Measurements from ENCODE around the gene GKN2. TPM values are rescaled to one million over a fixed set of nuclear protein-coding genes. Genes with fewer than 3 reads are reported as not detected.

Gene GKN2
- total and polyA plus RNA-seq, 2 donors (not counting 1 experiment from before 2014, with no cell fraction given): not detected

- Histone ChIP-seq H3K27me3 (ENCODE audit: control insufficient read depth, insufficient read depth, low read length) (no peaks in the 10 kb centered on the region), H3K4me3 (replicated peaks in 1 of 4; ENCODE audit: control extremely low read depth in 1 of 4, insufficient read depth in 1 of 4, low read depth in 3 of 4, low read length in 4 of 4) (no peak overlapping the region), H3K36me3 (ENCODE audit: control insufficient read depth, insufficient read depth, low read length) (no peaks in the 10 kb centered on the region), H3K9me3 (ENCODE audit: control insufficient read depth, insufficient read depth, low read depth, low read length) (no peaks in the 10 kb centered on the region), H3K27ac (ENCODE audit: insufficient read depth, low read length) (no peak overlapping the region), H3K4me2 (ENCODE audit: extremely low read depth, insufficient read depth, low read length) (no peak overlapping the region), H3K9ac (ENCODE audit: insufficient read depth, low read length) (no peak overlapping the region), H4K20me1 (ENCODE audit: control insufficient read depth, extremely low read depth, insufficient read depth, low read length) (no peaks in the 10 kb centered on the region), H3K4me1 (ENCODE audit: control insufficient read depth, extremely low read depth, insufficient read depth, low read length) (no peaks in the 10 kb centered on the region), H2AFZ (ENCODE audit: low read length) (no peak overlapping the region), H3K79me2 (ENCODE audit: control insufficient read depth, insufficient read depth, low read length) (no peaks in the 10 kb centered on the region)
- no peak for DNase-seq (ENCODE audit: low read depth in 2 of 2)
- TF ChIP-seq EZH2 (IDR thresholded peaks at IDR 0.05; ENCODE audit: low read length, missing control alignments): no peak
- TF ChIP-seq CTCF (conservative IDR thresholded peaks at IDR 0.05 in 1 of 2, IDR thresholded peaks at IDR 0.05 in 1 of 2; ENCODE audit: low read depth in 1 of 2, low read length in 2 of 2): no peak
Measured at GRCh38 chr2:68939962-68940361, 12.7 kb downstream of the GKN2 start.

- H3K79me2 ChIP-seq (ENCODE audit: control insufficient read depth, insufficient read depth, low read length): no peaks in the 10 kb centered on the region
- no peak overlapping the region for H3K4me3 ChIP-seq (replicated peaks in 1 of 4; ENCODE audit: control extremely low read depth in 1 of 4, insufficient read depth in 1 of 4, low read depth in 3 of 4, low read length in 4 of 4)
- H2AFZ ChIP-seq (ENCODE audit: low read length): no peak overlapping the region
- H3K9ac ChIP-seq (ENCODE audit: insufficient read depth, low read length): no peak overlapping the region
- H3K36me3 ChIP-seq (ENCODE audit: control insufficient read depth, insufficient read depth, low read length): no peaks in the 10 kb centered on the region
- no peaks in the 10 kb centered on the region for H3K9me3 ChIP-seq (ENCODE audit: control insufficient read depth, insufficient read depth, low read depth, low read length)
- no peaks in the 10 kb centered on the region for H4K20me1 ChIP-seq (ENCODE audit: control insufficient read depth, extremely low read depth, insufficient read depth, low read length)
- DNase-seq (ENCODE audit: low read depth in 2 of 2): no peak
- TF ChIP-seq EZH2 (IDR thresholded peaks at IDR 0.05; ENCODE audit: low read length, missing control alignments): no peak
- no peak for TF ChIP-seq CTCF (conservative IDR thresholded peaks at IDR 0.05 in 1 of 2, IDR thresholded peaks at IDR 0.05 in 1 of 2; ENCODE audit: low read depth in 1 of 2, low read length in 2 of 2)
- H3K4me1 ChIP-seq (ENCODE audit: control insufficient read depth, extremely low read depth, insufficient read depth, low read length): no peaks in the 10 kb centered on the region
- H3K4me2 ChIP-seq (ENCODE audit: extremely low read depth, insufficient read depth, low read length): no peak overlapping the region
- no peaks in the 10 kb centered on the region for H3K27me3 ChIP-seq (ENCODE audit: control insufficient read depth, insufficient read depth, low read length)
- H3K27ac ChIP-seq (ENCODE audit: insufficient read depth, low read length): no peak overlapping the region
Measured at GRCh38 chr2:68938938-68939337, 13.8 kb downstream of the GKN2 start.

GRCh38 chr2:68937346-68938055, 15.2 kb downstream of the GKN2 start:
- no peak for DNase-seq (ENCODE audit: low read depth in 2 of 2)
- Histone ChIP-seq H3K4me2 (ENCODE audit: extremely low read depth, insufficient read depth, low read length) (no peak overlapping the region), H3K27me3 (ENCODE audit: control insufficient read depth, insufficient read depth, low read length) (no peaks in the 10 kb centered on the region), H3K79me2 (ENCODE audit: control insufficient read depth, insufficient read depth, low read length) (no peaks in the 10 kb centered on the region), H3K9ac (ENCODE audit: insufficient read depth, low read length) (no peak overlapping the region), H4K20me1 (ENCODE audit: control insufficient read depth, extremely low read depth, insufficient read depth, low read length) (no peaks in the 10 kb centered on the region), H3K36me3 (ENCODE audit: control insufficient read depth, insufficient read depth, low read length) (no peaks in the 10 kb centered on the region), H3K9me3 (ENCODE audit: control insufficient read depth, insufficient read depth, low read depth, low read length) (no peaks in the 10 kb centered on the region), H2AFZ (ENCODE audit: low read length) (no peak overlapping the region), H3K4me3 (replicated peaks in 1 of 4; ENCODE audit: control extremely low read depth in 1 of 4, insufficient read depth in 1 of 4, low read depth in 3 of 4, low read length in 4 of 4) (no peak overlapping the region), H3K4me1 (ENCODE audit: control insufficient read depth, extremely low read depth, insufficient read depth, low read length) (no peaks in the 10 kb centered on the region), H3K27ac (ENCODE audit: insufficient read depth, low read length) (no peak overlapping the region)
- TF ChIP-seq CTCF (conservative IDR thresholded peaks at IDR 0.05 in 1 of 2, IDR thresholded peaks at IDR 0.05 in 1 of 2; ENCODE audit: low read depth in 1 of 2, low read length in 2 of 2) (no peak), EZH2 (IDR thresholded peaks at IDR 0.05; ENCODE audit: low read length, missing control alignments) (no peak)

Measured in fibroblast of lung (primary cell).